Neural cell (in vitro differentiated cells): ENCODE data around the gene CCDC201.

Experiments used
- EZH2 ChIP-seq: fragments of 200-600, 300-800 bp; shearing (Covaris generic), sonication (generic); IDR thresholded peaks from 2 replicates; pipeline ENCODE4 v1.6.1; 2014; ENCODE audit warnings: antibody characterized with exemption, low read length, borderline replicate concordance, mild to moderate bottlenecking; ENCODE audit not compliant: insufficient read depth, poor library complexity, severe bottlenecking
- TAF1 ChIP-seq: IDR thresholded peaks from 2 replicates; pipeline ENCODE4 v1.6.1; 2012; ENCODE audit warnings: low read depth
- TF ChIP-seq, protein P1 (sequence below): fragments of 450-650 bp; IDR thresholded peaks from 2 replicates; pipeline ENCODE4 v1.5.1; 2014; ENCODE audit warnings: antibody characterized with exemption, mild to moderate bottlenecking, moderate library complexity; ENCODE audit not compliant: poor library complexity, severe bottlenecking

DNA sequence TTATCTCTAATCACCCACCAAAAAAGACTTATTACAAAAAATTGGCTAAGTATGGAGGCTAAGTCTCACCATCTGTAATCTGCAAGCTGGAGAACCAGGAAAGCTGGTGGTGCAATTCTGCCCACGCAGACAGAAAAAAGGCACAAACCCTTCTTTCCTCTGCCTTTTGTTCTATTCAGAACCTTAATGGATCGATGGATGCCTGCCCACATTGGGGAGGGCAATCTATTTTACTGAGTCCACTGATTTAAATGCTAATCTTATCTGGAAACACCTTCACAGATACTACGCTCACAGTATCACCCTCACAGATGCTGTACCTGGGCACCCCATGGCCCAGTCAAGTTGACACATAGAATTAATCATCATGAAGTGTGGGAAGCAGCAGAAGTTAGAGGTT is 38.0 kb upstream of the CCDC201 start:
- TF ChIP-seq, protein P1, sequence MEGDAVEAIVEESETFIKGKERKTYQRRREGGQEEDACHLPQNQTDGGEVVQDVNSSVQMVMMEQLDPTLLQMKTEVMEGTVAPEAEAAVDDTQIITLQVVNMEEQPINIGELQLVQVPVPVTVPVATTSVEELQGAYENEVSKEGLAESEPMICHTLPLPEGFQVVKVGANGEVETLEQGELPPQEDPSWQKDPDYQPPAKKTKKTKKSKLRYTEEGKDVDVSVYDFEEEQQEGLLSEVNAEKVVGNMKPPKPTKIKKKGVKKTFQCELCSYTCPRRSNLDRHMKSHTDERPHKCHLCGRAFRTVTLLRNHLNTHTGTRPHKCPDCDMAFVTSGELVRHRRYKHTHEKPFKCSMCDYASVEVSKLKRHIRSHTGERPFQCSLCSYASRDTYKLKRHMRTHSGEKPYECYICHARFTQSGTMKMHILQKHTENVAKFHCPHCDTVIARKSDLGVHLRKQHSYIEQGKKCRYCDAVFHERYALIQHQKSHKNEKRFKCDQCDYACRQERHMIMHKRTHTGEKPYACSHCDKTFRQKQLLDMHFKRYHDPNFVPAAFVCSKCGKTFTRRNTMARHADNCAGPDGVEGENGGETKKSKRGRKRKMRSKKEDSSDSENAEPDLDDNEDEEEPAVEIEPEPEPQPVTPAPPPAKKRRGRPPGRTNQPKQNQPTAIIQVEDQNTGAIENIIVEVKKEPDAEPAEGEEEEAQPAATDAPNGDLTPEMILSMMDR, result no peak
- TF ChIP-seq TAF1 (no peak), EZH2 (no peak)
